ENCODE measurements around the gene LKAAEAR1. TPM values are rescaled to one million over a fixed set of nuclear protein-coding genes. Genes with fewer than 3 reads are reported as not detected.

The LKAAEAR1 gene
- total RNA-seq, 2 experiments from 2014 or later: 0.47 to 0.50 TPM

GRCh38 chr20:64049060-64049877, 34.9 kb downstream of the LKAAEAR1 start, which contains the start of gene SOX18:
SOX18 (minus strand) TSS chr20:64049639; CDS start chr20:64049516, 123 bp downstream.
- Mint-ChIP-seq H3K4me3 (no peak within 1 kb of the TSS), H3K27me3 (peaks cover 54% of the 10 kb centered on the region), H3K9me3 (no peaks in the 10 kb centered on the region), H3K27ac (no peak within 1 kb of the TSS), H3K4me1 (peaks cover 5% of the 10 kb centered on the region), H3K36me3 (no peaks in the 10 kb centered on the region)
- peak; percentile 51 for DNase-seq

GRCh38 chr20:64048402-64049044, 35.7 kb downstream of the LKAAEAR1 start:
- no peak overlapping the region for H3K27ac Mint-ChIP-seq
- no peak overlapping the region for H3K4me3 Mint-ChIP-seq
- no peaks in the 10 kb centered on the region for H3K36me3 Mint-ChIP-seq
- peaks cover 51% of the 10 kb centered on the region for H3K27me3 Mint-ChIP-seq
- no peak for DNase-seq
- H3K4me1 Mint-ChIP-seq: peaks cover 5% of the 10 kb centered on the region
- H3K9me3 Mint-ChIP-seq: no peaks in the 10 kb centered on the region

DNA sequence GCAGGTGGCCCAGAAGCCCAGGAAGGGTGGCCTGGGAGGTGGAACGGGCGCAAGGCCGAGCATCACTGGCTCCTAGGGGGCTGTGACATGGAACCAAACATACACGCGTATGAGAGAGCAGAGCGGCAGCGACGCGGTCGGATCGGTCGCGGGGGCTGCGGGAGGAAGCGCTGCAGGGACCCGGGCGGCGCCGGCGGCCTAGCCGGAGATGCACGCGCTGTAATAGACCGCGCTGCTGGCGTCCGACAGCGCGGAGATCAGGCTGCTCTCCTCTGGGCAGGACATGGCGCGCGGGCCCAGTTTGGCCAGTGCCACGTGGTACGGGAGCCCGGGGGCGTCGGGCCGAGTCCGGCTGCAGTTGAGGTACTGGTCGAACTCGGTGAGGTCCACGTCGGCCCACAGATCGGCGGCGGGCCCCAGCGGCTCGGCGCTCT, 36.2 kb downstream of the LKAAEAR1 start:
- DNase-seq: no peak
- Mint-ChIP-seq H3K4me1 (peaks cover 5% of the 10 kb centered on the region), H3K27me3 (peaks cover 46% of the 10 kb centered on the region), H3K27ac (no peak overlapping the region), H3K4me3 (no peak overlapping the region), H3K9me3 (no peaks in the 10 kb centered on the region), H3K36me3 (no peaks in the 10 kb centered on the region)

GRCh38 chr20:64047046-64047389, 37.2 kb downstream of the LKAAEAR1 start:
- Mint-ChIP-seq H3K27ac (no peak overlapping the region), H3K36me3 (no peaks in the 10 kb centered on the region), H3K4me3 (no peak overlapping the region), H3K4me1 (peaks cover 7% of the 10 kb centered on the region), H3K27me3 (peaks cover 40% of the 10 kb centered on the region), H3K9me3 (no peaks in the 10 kb centered on the region)
- DNase-seq: no peak

- Mint-ChIP-seq H3K27me3 (peaks cover 27% of the 10 kb centered on the region), H3K4me3 (no peak overlapping the region), H3K36me3 (no peaks in the 10 kb centered on the region), H3K9me3 (no peaks in the 10 kb centered on the region), H3K27ac (no peak overlapping the region), H3K4me1 (peaks cover 14% of the 10 kb centered on the region)
- DNase-seq: no peak
Measured at GRCh38 chr20:64045346-64046011, 38.7 kb downstream of the LKAAEAR1 start.

DNA sequence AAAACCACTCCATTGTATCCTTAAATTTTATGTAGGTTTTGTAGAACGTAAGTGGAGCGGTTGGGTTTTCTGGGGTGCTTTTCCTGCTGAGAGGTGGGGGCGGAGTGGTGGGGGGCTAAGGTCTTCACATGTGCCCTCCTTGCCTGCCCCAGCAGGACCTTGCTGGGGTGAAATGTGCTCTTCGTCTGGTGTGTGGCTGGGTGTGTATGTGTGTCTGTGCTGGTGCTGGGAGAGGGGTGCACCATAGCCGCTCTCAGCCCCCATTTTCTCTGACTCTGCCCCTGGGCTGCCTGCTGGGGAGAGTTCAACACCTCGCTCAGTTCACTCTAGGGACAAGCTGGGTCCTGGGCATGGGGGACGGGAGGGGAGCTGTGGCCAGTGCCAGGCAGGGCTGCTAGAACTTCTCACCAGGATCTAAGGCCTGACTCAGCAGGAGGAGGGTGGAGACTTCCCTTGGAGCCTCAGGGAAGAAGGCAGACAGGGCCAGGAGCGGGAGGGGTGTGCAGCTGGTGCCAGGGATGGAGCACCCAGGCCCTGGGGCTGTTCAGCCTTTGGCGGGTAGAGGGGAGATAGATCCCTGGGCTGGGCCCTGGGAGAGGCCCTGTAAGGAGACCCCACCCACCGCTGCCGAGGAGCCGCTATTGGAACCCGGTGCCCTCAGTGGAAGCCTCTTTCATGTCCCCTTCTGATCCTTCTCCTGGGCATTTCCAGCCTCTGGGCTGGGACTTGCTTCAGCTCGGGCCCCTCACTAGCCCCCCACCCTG, 39.5 kb downstream of the LKAAEAR1 start:
- Mint-ChIP-seq H3K27ac (no peak overlapping the region), H3K4me1 (peaks cover 17% of the 10 kb centered on the region), H3K4me3 (no peak overlapping the region), H3K27me3 (peaks cover 22% of the 10 kb centered on the region), H3K9me3 (no peaks in the 10 kb centered on the region), H3K36me3 (no peaks in the 10 kb centered on the region)
- no peak for DNase-seq

DNA sequence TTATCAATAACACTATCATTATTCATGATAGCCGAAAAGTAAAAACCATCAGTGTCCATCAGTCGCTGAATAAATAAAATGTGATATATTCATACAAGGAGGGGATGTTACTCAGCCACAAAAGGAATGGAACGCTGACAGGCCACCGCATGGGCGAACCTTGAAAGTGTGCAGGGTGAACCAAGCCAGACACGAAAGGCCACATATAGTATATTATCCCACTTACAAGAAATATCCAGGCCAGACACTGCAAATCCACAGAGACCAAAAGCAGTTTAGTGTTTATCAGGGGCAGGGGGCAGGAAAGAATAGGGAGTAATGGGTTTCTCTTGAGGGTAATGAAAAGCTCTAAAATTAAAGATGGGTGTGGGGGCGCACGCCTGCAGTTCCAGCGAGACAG, 40.4 kb downstream of the LKAAEAR1 start:
- H3K36me3 Mint-ChIP-seq: no peaks in the 10 kb centered on the region
- peak overlapping the region; percentile 48 for H3K4me3 Mint-ChIP-seq
- H3K9me3 Mint-ChIP-seq: no peaks in the 10 kb centered on the region
- no peak overlapping the region for H3K27ac Mint-ChIP-seq
- no peak for DNase-seq
- peaks cover 19% of the 10 kb centered on the region for H3K4me1 Mint-ChIP-seq
- peaks cover 18% of the 10 kb centered on the region for H3K27me3 Mint-ChIP-seq

DNA sequence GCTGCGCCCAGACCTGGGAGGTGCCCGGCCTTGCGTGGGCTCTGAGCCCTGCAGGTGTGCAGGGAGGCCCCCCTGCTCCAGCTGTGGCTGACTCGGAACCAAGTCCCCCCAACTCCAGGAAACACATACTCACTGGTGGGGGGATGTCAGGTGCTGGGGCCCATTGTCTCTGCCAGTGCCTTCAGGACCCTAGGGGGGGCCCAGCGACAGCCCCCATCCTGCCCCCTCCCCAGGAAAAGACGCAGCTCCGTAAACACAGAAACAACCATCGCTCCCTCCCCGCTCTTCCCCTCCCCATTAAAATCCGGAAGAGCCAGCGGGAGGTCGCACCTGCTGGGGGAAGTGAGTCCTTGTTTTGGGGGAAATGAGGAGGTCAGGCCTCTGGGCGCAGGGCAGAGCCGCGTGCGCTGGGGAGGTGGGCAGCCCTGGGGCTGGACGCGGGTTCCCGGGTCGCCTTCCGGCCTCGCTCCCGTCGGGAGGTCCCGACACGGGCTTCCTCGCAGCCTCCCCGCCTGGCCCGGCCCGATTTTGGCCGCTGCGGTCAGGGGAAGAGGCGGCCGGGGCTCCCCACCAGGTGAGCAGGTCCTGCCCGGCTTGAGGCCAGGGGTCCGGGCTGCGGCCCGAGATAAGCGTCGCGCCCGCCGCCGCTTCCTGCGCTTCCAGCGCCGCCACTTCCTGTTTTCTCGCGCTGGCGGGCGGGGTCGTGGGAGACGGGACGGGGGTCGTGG, 42.0 kb downstream of the LKAAEAR1 start:
- Mint-ChIP-seq H3K4me1 (peaks cover 26% of the 10 kb centered on the region), H3K36me3 (peaks cover 2% of the 10 kb centered on the region), H3K27ac (peak overlapping the region; percentile 84), H3K9me3 (no peaks in the 10 kb centered on the region), H3K4me3 (peak overlapping the region; percentile 83), H3K27me3 (peaks cover 14% of the 10 kb centered on the region)
- no peak for DNase-seq

- Mint-ChIP-seq H3K4me3 (peak overlapping the region; percentile 83), H3K4me1 (peaks cover 31% of the 10 kb centered on the region), H3K36me3 (peaks cover 2% of the 10 kb centered on the region), H3K27me3 (peaks cover 9% of the 10 kb centered on the region), H3K27ac (no peak overlapping the region), H3K9me3 (no peaks in the 10 kb centered on the region)
- DNase-seq: no peak
Measured at GRCh38 chr20:64041781-64042053, 42.5 kb downstream of the LKAAEAR1 start.

- H3K4me1 Mint-ChIP-seq: peaks cover 36% of the 10 kb centered on the region
- no peak for DNase-seq
- no peaks in the 10 kb centered on the region for H3K9me3 Mint-ChIP-seq
- H3K36me3 Mint-ChIP-seq: peaks cover 2% of the 10 kb centered on the region
- peak overlapping the region; percentile 83 for H3K4me3 Mint-ChIP-seq
- H3K27me3 Mint-ChIP-seq: peaks cover 4% of the 10 kb centered on the region
- H3K27ac Mint-ChIP-seq: peak overlapping the region; percentile 59
Measured at GRCh38 chr20:64041040-64041780, 43.0 kb downstream of the LKAAEAR1 start.

DNA sequence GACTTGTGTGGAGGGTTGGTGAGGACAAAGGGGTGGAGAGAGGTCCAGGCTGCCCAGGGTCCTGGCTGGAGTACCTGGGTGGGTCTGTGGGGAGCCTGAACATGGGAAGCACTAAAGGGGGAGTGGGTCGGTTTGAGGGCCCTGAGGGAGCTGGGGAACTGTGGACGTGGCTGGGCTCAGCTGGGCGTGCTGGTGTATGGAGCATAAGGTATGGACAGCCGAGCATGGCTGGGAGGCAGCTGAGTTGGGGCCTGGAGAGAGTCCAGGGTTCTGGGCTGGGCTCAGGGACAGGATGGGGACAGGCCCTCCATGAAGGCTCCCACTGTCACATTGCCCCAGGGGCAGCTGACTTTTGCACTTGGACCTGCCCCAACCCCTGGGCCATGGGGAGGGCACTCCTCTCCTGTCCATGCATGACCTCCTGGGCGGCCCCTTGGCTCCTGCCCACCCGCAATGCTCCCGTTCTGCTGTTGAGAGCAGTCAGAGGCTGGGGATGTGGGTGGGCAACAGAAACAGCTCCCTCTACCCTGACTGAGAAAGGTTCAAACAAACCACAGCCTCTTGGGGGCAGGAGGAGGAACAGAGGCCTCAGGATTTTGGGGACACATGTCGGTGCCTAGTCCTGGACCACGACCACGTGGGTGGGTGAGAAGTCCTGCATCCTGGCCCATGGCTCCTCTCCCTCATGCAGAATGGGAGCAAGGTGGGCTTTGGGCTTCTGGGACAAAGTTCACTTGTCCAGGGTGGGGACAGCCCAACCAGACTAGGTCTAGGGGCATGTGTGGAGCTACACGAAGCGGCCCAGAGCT, 43.8 kb downstream of the LKAAEAR1 start:
- Mint-ChIP-seq H3K27me3 (peaks cover 3% of the 10 kb centered on the region), H3K36me3 (peaks cover 2% of the 10 kb centered on the region), H3K4me3 (no peak overlapping the region), H3K4me1 (peaks cover 39% of the 10 kb centered on the region), H3K27ac (no peak overlapping the region), H3K9me3 (no peaks in the 10 kb centered on the region)
- no peak for DNase-seq

DNA sequence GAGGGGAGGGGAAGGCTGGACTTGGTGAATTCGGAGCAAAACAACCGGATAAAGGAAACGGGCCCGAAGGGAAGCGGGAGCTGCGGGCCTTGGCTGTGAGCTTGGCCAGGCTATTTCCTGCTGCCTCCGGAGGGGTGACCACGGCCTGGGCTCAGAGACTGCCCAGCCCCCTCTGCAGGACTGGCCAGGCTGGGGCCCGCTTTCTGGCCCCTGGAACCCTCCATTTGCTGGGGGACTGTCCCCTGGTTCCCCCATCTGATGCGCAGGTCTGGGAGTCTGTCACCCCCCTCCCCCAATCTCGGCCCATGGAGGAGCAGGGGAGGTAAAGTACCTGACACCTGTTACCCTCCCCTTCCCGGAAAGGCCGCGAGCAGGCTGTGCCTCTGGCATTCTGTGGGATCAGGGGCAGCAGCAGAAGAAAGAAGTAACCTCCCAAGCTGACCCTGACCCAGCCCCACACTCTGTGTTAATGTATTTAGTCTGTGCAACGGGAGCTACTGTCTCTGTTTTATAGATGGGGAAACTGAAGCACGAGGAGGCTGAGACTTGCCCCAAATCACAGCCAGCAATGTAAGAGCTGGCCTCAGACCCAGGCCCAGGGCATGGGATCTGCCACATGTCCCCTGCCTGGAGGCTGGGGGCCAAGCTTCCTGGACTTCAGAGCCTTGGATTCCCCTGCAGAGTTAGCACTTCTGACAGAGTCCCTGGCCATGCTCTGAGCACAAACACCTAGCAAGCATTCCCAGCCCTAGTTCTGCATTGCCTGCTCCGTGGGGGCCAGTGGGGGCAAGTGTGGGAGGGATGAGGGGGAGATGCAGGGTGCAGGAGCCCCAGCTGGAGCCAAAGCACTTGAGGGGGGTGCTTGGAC, 44.7 kb downstream of the LKAAEAR1 start:
- H3K9me3 Mint-ChIP-seq: no peaks in the 10 kb centered on the region
- H3K27me3 Mint-ChIP-seq: peaks cover 3% of the 10 kb centered on the region
- H3K27ac Mint-ChIP-seq: no peak overlapping the region
- no peak for DNase-seq
- peak overlapping the region; percentile 65 for H3K4me3 Mint-ChIP-seq
- H3K4me1 Mint-ChIP-seq: peaks cover 47% of the 10 kb centered on the region
- peaks cover 2% of the 10 kb centered on the region for H3K36me3 Mint-ChIP-seq

Measured in activated naive CD8-positive, alpha-beta T cell treated with anti-CD3 and anti-CD28 coated beads for 36 hours (primary cell).